GM12892 (cell line): Measurements from ENCODE around the gene PRKCH.

Source experiments
- POLR2A ChIP-seq: IDR thresholded peaks from 2 replicates; pipeline ENCODE4 v1.6.1; 2011; ENCODE audit warnings: low read depth, low read length, control low read depth
- POLR2AphosphoS5 ChIP-seq: IDR thresholded peaks from 2 replicates; pipeline ENCODE4 v1.6.1; 2011; ENCODE audit warnings: low read depth, low read length, control low read depth

DNA sequence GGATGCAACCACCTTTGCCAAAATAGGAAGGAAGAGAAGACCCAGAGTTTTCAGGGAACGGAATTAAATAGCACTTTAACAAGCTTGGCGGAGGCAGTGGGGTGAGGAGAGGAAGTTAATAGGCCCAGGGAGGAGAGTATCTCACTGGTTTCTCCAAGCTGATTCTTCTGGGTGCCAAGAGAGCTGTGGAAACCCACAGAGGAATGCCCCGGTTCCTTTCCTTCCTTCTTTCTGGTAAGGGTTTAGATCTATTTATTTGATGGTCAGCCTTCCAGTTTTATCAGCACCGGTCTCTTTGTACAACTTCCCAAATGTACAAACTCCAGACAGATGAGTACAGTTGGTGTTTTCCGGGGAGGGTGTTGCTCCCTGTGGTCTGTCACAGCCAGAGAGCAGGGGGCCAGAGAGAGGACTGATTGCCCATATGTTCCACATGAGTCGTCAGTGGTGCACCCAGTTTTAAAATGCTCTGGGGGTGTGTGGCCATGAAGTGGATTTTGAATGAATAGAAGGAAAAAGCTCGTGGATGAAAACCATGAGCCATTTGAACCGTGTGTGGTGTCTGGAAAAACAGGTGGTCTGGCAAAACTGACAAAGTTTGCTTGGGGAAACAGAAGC, 26.6 kb downstream of the PRKCH start:
- TF ChIP-seq POLR2A: no peak
- TF ChIP-seq POLR2AphosphoS5: no peak
